K562 (cell line): Measurements from ENCODE around the gene GRXCR2.

ENCODE experiments used
- ERF ChIP-seq: fragments of 450-650 bp; formaldehyde crosslinking; IDR thresholded peaks from 2 replicates; pipeline ENCODE4 v1.4.0; 2020; ENCODE audit warnings: mild to moderate bottlenecking, mixed read lengths
- GABPB1 ChIP-seq: sonication (generic); formaldehyde crosslinking; IDR thresholded peaks from 2 replicates; pipeline ENCODE4 v1.8.0; 2022; ENCODE audit warnings: mild to moderate bottlenecking, missing genetic modification reagents
- JUN ChIP-seq, 2 experiments: sonication (generic) in 1 of 2; formaldehyde crosslinking in 1 of 2; IDR thresholded peaks; 2 replicates each; pipeline versions ENCODE4 v1.6.1 to v1.8.0; 2012 to 2022; ENCODE audit warnings: borderline replicate concordance in 2 of 2, mild to moderate bottlenecking in 2 of 2, improper control_type of control experiment in 1 of 2, low read depth in 1 of 2, low read length in 1 of 2, missing genetic modification reagents in 1 of 2
- NFYB ChIP-seq: IDR thresholded peaks from 2 replicates; pipeline ENCODE4 v1.6.1; 2011; ENCODE audit warnings: mild to moderate bottlenecking, moderate library complexity; ENCODE audit not compliant: insufficient read length; ENCODE audit errors: extremely low read depth
- POLR2A ChIP-seq: fragments of 450-650 bp; conservative IDR thresholded peaks from 2 replicates; pipeline ENCODE4 v1.6.1; 2016
- TCF7L2 ChIP-seq: fragments of 150-350 bp; IDR thresholded peaks from 2 replicates; pipeline ENCODE4 v1.6.1; 2016; ENCODE audit warnings: low read depth, mild to moderate bottlenecking, low read length, moderate library complexity
- TF ChIP-seq, protein P1 (sequence below): sonication (generic); formaldehyde crosslinking; IDR thresholded peaks from 2 replicates; pipeline ENCODE4 v1.4.0; 2020; ENCODE audit warnings: mild to moderate bottlenecking, missing genetic modification reagents
- TF ChIP-seq, protein P2 (sequence below): IDR thresholded peaks from 2 replicates; pipeline ENCODE4 v1.6.1; 2012; ENCODE audit warnings: low read depth, low read length, improper control_type of control experiment, borderline replicate concordance
- TF ChIP-seq, protein P3 (sequence below), 3 experiments: IDR thresholded peaks in 2 of 3; conservative IDR thresholded peaks in 1 of 3; 2 replicates each; pipeline ENCODE4 v1.5.1; 2011 to 2012; ENCODE audit warnings: low read length in 3 of 3, mild to moderate bottlenecking in 3 of 3, control low read depth in 2 of 3, improper control_type of control experiment in 1 of 3, inconsistent platforms in 1 of 3, low read depth in 1 of 3, mixed read lengths in 1 of 3, moderate library complexity in 1 of 3; ENCODE audit not compliant: insufficient read depth in 2 of 3

DNA sequence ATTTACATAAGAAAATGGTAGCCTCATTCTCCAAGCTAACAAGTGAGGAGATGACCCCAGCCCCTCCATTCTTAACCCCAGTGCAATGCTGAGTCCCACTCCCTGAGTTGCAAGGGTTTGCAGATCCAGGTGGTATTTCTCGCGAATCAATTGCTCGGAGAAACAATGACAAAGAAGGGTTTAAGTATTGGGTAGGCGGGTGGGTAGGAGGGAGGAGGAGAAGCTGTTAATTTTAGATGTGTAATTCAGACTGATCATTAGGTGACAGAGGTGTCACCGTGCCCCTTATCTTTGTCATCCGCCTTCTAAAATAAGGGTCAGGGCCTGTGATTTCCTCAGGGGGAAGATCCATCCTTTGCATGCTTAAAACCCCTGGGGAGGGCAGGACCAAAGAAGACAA is 46.6 kb upstream of the GRXCR2 start:
- TF ChIP-seq, protein P1, sequence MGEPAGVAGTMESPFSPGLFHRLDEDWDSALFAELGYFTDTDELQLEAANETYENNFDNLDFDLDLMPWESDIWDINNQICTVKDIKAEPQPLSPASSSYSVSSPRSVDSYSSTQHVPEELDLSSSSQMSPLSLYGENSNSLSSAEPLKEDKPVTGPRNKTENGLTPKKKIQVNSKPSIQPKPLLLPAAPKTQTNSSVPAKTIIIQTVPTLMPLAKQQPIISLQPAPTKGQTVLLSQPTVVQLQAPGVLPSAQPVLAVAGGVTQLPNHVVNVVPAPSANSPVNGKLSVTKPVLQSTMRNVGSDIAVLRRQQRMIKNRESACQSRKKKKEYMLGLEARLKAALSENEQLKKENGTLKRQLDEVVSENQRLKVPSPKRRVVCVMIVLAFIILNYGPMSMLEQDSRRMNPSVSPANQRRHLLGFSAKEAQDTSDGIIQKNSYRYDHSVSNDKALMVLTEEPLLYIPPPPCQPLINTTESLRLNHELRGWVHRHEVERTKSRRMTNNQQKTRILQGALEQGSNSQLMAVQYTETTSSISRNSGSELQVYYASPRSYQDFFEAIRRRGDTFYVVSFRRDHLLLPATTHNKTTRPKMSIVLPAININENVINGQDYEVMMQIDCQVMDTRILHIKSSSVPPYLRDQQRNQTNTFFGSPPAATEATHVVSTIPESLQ, result no peak
- no peak for TF ChIP-seq TCF7L2
- no peak for TF ChIP-seq POLR2A
- TF ChIP-seq, protein P2, sequence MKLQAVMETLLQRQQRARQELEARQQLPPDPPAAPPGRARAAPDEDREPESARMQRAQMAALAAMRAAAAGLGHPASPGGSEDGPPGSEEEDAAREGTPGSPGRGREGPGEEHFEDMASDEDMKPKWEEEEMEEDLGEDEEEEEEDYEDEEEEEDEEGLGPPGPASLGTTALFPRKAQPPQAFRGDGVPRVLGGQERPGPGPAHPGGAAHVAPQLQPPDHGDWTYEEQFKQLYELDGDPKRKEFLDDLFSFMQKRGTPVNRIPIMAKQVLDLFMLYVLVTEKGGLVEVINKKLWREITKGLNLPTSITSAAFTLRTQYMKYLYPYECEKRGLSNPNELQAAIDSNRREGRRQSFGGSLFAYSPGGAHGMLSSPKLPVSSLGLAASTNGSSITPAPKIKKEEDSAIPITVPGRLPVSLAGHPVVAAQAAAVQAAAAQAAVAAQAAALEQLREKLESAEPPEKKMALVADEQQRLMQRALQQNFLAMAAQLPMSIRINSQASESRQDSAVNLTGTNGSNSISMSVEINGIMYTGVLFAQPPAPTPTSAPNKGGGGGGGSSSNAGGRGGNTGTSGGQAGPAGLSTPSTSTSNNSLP, result no peak
- no peak for TF ChIP-seq JUN (IDR thresholded peaks at IDR 0.05; ENCODE audit: borderline replicate concordance, low read depth, low read length)
- no peak for TF ChIP-seq JUN (CRISPR knock-in tag; IDR thresholded peaks at IDR 0.05; ENCODE audit: borderline replicate concordance)
- TF ChIP-seq GABPB1, result no peak
- TF ChIP-seq ERF (CRISPR knock-in tag), result no peak
- TF ChIP-seq, protein P3, sequence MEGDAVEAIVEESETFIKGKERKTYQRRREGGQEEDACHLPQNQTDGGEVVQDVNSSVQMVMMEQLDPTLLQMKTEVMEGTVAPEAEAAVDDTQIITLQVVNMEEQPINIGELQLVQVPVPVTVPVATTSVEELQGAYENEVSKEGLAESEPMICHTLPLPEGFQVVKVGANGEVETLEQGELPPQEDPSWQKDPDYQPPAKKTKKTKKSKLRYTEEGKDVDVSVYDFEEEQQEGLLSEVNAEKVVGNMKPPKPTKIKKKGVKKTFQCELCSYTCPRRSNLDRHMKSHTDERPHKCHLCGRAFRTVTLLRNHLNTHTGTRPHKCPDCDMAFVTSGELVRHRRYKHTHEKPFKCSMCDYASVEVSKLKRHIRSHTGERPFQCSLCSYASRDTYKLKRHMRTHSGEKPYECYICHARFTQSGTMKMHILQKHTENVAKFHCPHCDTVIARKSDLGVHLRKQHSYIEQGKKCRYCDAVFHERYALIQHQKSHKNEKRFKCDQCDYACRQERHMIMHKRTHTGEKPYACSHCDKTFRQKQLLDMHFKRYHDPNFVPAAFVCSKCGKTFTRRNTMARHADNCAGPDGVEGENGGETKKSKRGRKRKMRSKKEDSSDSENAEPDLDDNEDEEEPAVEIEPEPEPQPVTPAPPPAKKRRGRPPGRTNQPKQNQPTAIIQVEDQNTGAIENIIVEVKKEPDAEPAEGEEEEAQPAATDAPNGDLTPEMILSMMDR (IDR thresholded peaks at IDR 0.05 in 2 of 3, conservative IDR thresholded peaks at IDR 0.05 in 1 of 3; ENCODE audit: insufficient read depth in 2 of 3, low read depth in 1 of 3, low read length in 3 of 3), result no peak
- no peak for TF ChIP-seq NFYB
